ENCODE data around the gene KPNA2. TPM values are rescaled to one million over a fixed set of nuclear protein-coding genes. Genes with fewer than 3 reads are reported as not detected.
"Not testable (repeated sequence)": the region's sequence is repeated elsewhere in the genome, so short reads cannot be mapped to it uniquely, and the experiment has no call there.

The KPNA2 gene
- polyA plus RNA-seq = 32.3 TPM

GRCh38 chr17:68035523-68036303, at the start of gene KPNA2:
Gene KPNA2 (plus strand): TSS chr17:68035735. CDS start chr17:68037133, 1,398 bp downstream.
- H3K36me3 Mint-ChIP-seq = no peaks in the 10 kb centered on the region
- H3K4me3 Mint-ChIP-seq = peak within 1 kb of the TSS; percentile 94 to 96 (median 94)
- H3K27me3 Mint-ChIP-seq = no peaks in the 10 kb centered on the region
- peak within 1 kb of the TSS; percentile 82 to 95 (median 95) for H3K27ac Mint-ChIP-seq
- H3K9me3 Mint-ChIP-seq = no peaks in the 10 kb centered on the region
- peaks cover 4 to 7% (median 6%) of the 10 kb centered on the region in 3 donors for H3K4me1 Mint-ChIP-seq

- Mint-ChIP-seq H3K27me3 (peaks cover 9% of the 10 kb centered on the region), H3K4me1 (peaks cover 13 to 25% (median 18%) of the 10 kb centered on the region in 3 donors), H3K36me3 (peaks cover 3% of the 10 kb centered on the region), H3K9me3 (no peaks in the 10 kb centered on the region), H3K4me3 (peak overlapping the region in 1 of 4 donors; percentile 29), H3K27ac (no peak overlapping the region)
These were observed 44.6 kb upstream of the KPNA2 start for GRCh38 chr17:67990909-67991308.

- peak overlapping the region; percentile 88 to 99 (median 94) for H3K4me3 Mint-ChIP-seq
- peak overlapping the region; percentile 43 to 97 (median 76) for H3K27ac Mint-ChIP-seq
- peaks cover 14 to 28% (median 23%) of the 10 kb centered on the region in 3 donors for H3K4me1 Mint-ChIP-seq
- H3K27me3 Mint-ChIP-seq = peaks cover 19% of the 10 kb centered on the region
- H3K36me3 Mint-ChIP-seq = peaks cover 3% of the 10 kb centered on the region
- no peaks in the 10 kb centered on the region for H3K9me3 Mint-ChIP-seq
These were observed 42.9 kb upstream of the KPNA2 start for GRCh38 chr17:67992548-67993152.

- Mint-ChIP-seq H3K4me3 (peak overlapping the region; percentile 88 to 99 (median 94)), H3K4me1 (peaks cover 15 to 28% (median 25%) of the 10 kb centered on the region in 3 donors), H3K27me3 (peaks cover 19% of the 10 kb centered on the region), H3K36me3 (peaks cover 3% of the 10 kb centered on the region), H3K9me3 (no peaks in the 10 kb centered on the region), H3K27ac (peak overlapping the region; percentile 43 to 97 (median 84))
These were observed 42.2 kb upstream of the KPNA2 start for GRCh38 chr17:67993153-67993997.

- peak overlapping the region; percentile 84 to 94 (median 90) for H3K4me3 Mint-ChIP-seq
- peaks cover 19% of the 10 kb centered on the region for H3K27me3 Mint-ChIP-seq
- H3K9me3 Mint-ChIP-seq = no peaks in the 10 kb centered on the region
- H3K27ac Mint-ChIP-seq = peak overlapping the region; percentile 57 to 84 (median 63)
- H3K36me3 Mint-ChIP-seq = peaks cover 3% of the 10 kb centered on the region
- H3K4me1 Mint-ChIP-seq = peaks cover 15 to 28% (median 27%) of the 10 kb centered on the region in 3 donors
These were observed 41.6 kb upstream of the KPNA2 start for GRCh38 chr17:67993998-67994361.

- Mint-ChIP-seq H3K9me3 (no peaks in the 10 kb centered on the region), H3K27ac (peak overlapping the region in 2 of 3 donors; percentile 63 to 69), H3K27me3 (peaks cover 19% of the 10 kb centered on the region), H3K4me1 (peaks cover 15 to 28% (median 27%) of the 10 kb centered on the region in 3 donors), H3K4me3 (peak overlapping the region; percentile 84 to 94 (median 90)), H3K36me3 (peaks cover 3% of the 10 kb centered on the region)
These were observed 40.5 kb upstream of the KPNA2 start for GRCh38 chr17:67994817-67995569.

- Mint-ChIP-seq H3K27me3 (peaks cover 19% of the 10 kb centered on the region), H3K4me1 (peaks cover 15 to 28% (median 27%) of the 10 kb centered on the region in 3 donors), H3K27ac (peak overlapping the region in 2 of 3 donors; percentile 29 to 63), H3K9me3 (no peaks in the 10 kb centered on the region), H3K4me3 (peak overlapping the region; percentile 79 to 94 (median 90)), H3K36me3 (peaks cover 3% of the 10 kb centered on the region)
These were observed 39.8 kb upstream of the KPNA2 start for GRCh38 chr17:67995570-67996263.

GRCh38 chr17:67996301-67997171, 39.0 kb upstream of the KPNA2 start, which contains the start of gene C17orf58:
Gene C17orf58 (minus strand): TSS chr17:67996469. CDS start chr17:67996198, 271 bp downstream.
- Mint-ChIP-seq H3K27me3 (peaks cover 19% of the 10 kb centered on the region), H3K27ac (peak within 1 kb of the TSS; percentile 29 to 69 (median 63))

GRCh38 chr17:67998466-67998865, 37.1 kb upstream of the KPNA2 start:
- peaks cover 19% of the 10 kb centered on the region for H3K27me3 Mint-ChIP-seq
- peak overlapping the region in 2 of 4 donors; percentile 30 to 74 for H3K4me3 Mint-ChIP-seq
- no peaks in the 10 kb centered on the region for H3K9me3 Mint-ChIP-seq
- H3K4me1 Mint-ChIP-seq = peaks cover 11 to 22% (median 21%) of the 10 kb centered on the region in 3 donors
- H3K27ac Mint-ChIP-seq = no peak overlapping the region
- peaks cover 3% of the 10 kb centered on the region for H3K36me3 Mint-ChIP-seq

More at GRCh38 chr17:67996301-67997171, 39.0 kb upstream of the KPNA2 start, which contains the start of gene C17orf58:
- Mint-ChIP-seq H3K4me1 (peaks cover 15 to 28% (median 27%) of the 10 kb centered on the region in 3 donors), H3K4me3 (peak within 1 kb of the TSS; percentile 79 to 94 (median 90))
- not testable (repeated sequence) for H3K9me3 Mint-ChIP-seq, H3K36me3 Mint-ChIP-seq

- Mint-ChIP-seq H3K9me3 (no peaks in the 10 kb centered on the region), H3K27ac (no peak overlapping the region), H3K4me3 (no peak overlapping the region), H3K4me1 (peaks cover 11 to 18% (median 17%) of the 10 kb centered on the region in 3 donors), H3K36me3 (peaks cover 3% of the 10 kb centered on the region), H3K27me3 (peaks cover 19% of the 10 kb centered on the region)
These were observed 36.1 kb upstream of the KPNA2 start for GRCh38 chr17:67999291-67999911.

GRCh38 chr17:68004201-68004600, 31.3 kb upstream of the KPNA2 start:
- Mint-ChIP-seq H3K36me3 (peaks cover 1% of the 10 kb centered on the region), H3K27ac (no peak overlapping the region), H3K27me3 (no peaks in the 10 kb centered on the region), H3K9me3 (peaks cover 0 to 1% (median 0%) of the 10 kb centered on the region in 3 donors), H3K4me3 (no peak overlapping the region), H3K4me1 (peaks cover 0 to 2% (median 0%) of the 10 kb centered on the region in 3 donors)

GRCh38 chr17:68006797-68007196, 28.7 kb upstream of the KPNA2 start:
- Mint-ChIP-seq H3K27me3 (peaks cover 3% of the 10 kb centered on the region), H3K4me3 (no peak overlapping the region), H3K4me1 (peaks cover 0 to 7% (median 0%) of the 10 kb centered on the region in 3 donors), H3K9me3 (peaks cover 0 to 1% (median 0%) of the 10 kb centered on the region in 3 donors), H3K36me3 (peaks cover 4% of the 10 kb centered on the region), H3K27ac (no peak overlapping the region)
